AG04449 (cell line): ENCODE results near the gene PRR5L.
"Not testable (repeated sequence)": the region's sequence is repeated elsewhere in the genome, so short reads cannot be mapped to it uniquely, and the experiment has no call there.

Source experiments
- CTCF ChIA-PET: fragments of 350-600 bp; formaldehyde crosslinking; extraction: SDS; loops from one replicate; lab custom pipeline; 2021; ENCODE audit warnings: antibody characterized with exemption; lab: Yijun Ruan, JAX
- POLR2A ChIA-PET: fragments of 400-600, 350-600 bp; formaldehyde crosslinking; extraction: SDS; loops from one replicate; lab custom pipeline; 2020; ENCODE audit warnings: antibody characterized with exemption, inconsistent platforms; lab: Yijun Ruan, JAX
- DNase-seq: peaks from one replicate; pipeline ENCODE4 v3.0.0-alpha.2; 2010; ENCODE audit warnings: low read depth, low spot score
- H3K4me3 ChIP-seq: 2 replicates; pipeline ENCODE4 v1.5.1; 2011; ENCODE audit warnings: low read depth, mild to moderate bottlenecking, control low read depth, low read length
- TF ChIP-seq, protein P1 (sequence below): IDR thresholded peaks from one replicate; pipeline ENCODE4 v1.5.1; 2011; ENCODE audit warnings: mild to moderate bottlenecking, moderate library complexity, low read length, control low read depth, inconsistent platforms; ENCODE audit not compliant: insufficient read depth; ENCODE audit errors: missing control alignments

PRR5L gene

DNA sequence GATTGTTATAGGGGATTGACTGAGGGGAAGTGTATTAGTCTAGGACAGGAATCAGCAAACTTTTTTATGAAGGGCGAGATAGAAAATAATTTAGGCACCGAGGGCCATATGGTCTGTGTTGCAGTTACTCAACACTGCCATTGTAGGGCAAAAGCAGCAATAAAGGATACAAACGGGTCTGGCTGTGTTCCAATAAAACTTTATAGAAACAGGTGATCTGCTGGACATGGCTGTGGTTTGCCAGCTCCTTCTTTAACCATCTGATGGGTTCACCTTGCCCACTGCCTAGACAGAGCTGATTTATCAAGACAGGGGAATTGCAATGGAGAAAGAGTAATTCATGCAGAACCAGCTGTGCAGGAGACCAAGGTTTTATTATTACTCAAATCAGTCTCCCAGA is 20.0 kb downstream of the PRR5L start:
- ChIA-PET POLR2A (no interaction called here), CTCF (interaction anchor here (2.6 kb wide), 1 partner anchor 12 kb away, joined by 6 read pairs; no protein-coding TSS in a partner anchor)
- TF ChIP-seq, protein P1, sequence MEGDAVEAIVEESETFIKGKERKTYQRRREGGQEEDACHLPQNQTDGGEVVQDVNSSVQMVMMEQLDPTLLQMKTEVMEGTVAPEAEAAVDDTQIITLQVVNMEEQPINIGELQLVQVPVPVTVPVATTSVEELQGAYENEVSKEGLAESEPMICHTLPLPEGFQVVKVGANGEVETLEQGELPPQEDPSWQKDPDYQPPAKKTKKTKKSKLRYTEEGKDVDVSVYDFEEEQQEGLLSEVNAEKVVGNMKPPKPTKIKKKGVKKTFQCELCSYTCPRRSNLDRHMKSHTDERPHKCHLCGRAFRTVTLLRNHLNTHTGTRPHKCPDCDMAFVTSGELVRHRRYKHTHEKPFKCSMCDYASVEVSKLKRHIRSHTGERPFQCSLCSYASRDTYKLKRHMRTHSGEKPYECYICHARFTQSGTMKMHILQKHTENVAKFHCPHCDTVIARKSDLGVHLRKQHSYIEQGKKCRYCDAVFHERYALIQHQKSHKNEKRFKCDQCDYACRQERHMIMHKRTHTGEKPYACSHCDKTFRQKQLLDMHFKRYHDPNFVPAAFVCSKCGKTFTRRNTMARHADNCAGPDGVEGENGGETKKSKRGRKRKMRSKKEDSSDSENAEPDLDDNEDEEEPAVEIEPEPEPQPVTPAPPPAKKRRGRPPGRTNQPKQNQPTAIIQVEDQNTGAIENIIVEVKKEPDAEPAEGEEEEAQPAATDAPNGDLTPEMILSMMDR: no peak
- no peak for DNase-seq
- H3K4me3 ChIP-seq: no peak overlapping the region

DNA sequence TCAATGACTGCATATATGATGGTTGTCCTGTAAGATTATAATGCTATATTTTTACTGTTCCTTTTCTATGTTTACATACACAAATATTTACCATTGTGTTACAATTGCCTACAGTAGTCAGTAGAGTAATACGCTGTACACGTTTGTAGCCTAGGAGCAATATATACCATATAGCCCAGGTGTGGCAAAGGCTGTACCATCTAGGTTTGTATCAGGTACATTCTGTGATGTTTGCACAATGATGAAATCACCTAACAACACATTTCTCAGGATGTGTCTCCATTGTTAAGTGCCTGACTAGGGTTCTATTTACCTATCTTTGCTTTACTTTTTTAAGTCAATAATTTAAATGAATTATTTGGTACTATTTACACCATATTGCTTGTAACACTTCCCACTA is 21.9 kb downstream of the PRR5L start:
- POLR2A ChIA-PET: no interaction called here
- no peak overlapping the region for H3K4me3 ChIP-seq
- TF ChIP-seq, protein P1: no peak
- DNase-seq: no peak
- CTCF ChIA-PET: interaction anchor here (0.7 to 1.5 kb wide), 3 partner anchors 11 to 18 kb away, joined by 3 to 4 read pairs (median 3); no protein-coding TSS in a partner anchor

DNA sequence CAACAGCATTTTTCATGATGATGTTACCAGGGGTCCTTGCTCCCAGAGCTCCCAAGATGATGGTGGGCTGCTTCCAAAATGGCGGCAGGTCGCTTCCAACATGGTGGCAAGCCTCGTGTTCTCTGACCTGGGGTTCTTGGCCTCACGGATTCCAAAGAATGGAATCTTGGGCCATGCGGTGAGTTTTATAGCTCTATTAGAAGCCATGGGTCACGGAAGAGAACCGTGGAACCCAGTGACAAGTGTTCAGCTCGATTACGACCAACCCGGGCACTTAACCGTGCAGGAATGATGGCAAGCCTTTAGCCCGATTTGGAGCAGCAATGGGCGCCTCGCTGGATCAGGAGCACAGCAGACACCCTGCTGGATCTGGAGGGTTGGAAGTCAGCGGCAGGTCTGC is 28.9 kb downstream of the PRR5L start:
- POLR2A ChIA-PET, CTCF ChIA-PET: not testable (repeated sequence)

DNA sequence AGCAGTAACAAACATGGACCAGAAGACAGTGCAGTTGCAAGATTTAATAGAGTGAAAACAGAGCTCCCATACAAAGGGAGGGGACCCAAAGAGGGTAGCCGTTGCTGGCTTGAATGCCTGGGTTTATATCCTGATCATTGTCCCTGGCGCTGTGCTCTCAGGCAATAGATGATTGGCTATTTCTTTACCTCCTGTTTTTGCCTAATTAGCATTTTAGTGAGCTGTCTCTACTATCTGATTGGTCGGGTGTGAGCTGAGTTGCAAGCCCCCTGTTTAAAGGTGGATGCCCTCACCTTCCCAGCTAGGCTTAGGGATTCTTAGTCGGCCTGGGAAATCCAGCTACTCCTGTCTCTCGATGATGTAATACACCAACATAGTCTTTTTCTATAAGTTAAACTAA is 29.3 kb downstream of the PRR5L start:
- H3K4me3 ChIP-seq, DNase-seq, POLR2A ChIA-PET, CTCF ChIA-PET: not testable (repeated sequence)

More for the DNA sequence above, 28.9 kb downstream of the PRR5L start:
- DNase-seq, H3K4me3 ChIP-seq: not testable (repeated sequence)

DNA sequence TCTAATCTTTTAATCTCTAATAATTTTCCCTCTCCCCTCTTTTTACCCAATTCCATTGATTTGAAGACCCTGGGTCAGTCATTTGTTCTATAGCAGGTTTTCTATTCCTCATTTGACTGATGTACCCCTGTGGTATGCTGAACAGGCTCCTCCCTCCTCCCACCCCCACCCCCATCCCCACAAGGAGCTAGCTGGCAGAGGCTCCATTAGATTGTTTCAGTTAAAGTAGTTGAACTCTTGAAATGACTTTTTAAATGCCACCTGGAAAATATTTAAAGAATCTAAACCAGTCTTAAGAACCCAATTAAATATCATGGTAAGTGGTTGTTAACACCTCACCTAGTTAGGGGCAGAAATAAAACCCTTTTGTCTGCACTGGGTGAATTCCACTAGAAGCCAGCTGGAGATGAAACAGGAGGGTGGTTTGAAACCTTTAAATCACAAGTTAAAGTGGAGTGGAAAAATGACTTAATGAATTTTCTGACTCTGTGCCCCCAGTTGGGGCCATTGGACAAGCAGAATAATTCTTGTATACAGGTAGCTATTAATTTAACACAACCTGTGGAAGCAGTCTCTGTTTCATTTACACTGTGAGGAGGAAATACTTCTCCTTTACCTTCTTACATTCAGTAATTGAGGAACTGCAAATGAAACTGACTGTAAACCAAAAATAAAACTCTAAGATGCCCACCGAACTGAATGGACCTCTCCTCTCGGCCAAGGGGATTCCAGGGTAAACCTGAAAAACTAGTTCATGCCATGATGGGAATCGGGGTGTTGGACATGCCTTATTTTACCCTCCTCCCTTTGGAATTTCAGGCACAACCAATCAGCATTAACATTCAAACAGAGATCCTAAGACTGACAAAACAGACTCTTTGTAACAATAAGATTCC is 30.7 kb downstream of the PRR5L start:
- ChIA-PET POLR2A (no interaction called here), CTCF (no interaction called here)
- no peak for DNase-seq
- TF ChIP-seq, protein P1: no peak
- H3K4me3 ChIP-seq: no peak overlapping the region

DNA sequence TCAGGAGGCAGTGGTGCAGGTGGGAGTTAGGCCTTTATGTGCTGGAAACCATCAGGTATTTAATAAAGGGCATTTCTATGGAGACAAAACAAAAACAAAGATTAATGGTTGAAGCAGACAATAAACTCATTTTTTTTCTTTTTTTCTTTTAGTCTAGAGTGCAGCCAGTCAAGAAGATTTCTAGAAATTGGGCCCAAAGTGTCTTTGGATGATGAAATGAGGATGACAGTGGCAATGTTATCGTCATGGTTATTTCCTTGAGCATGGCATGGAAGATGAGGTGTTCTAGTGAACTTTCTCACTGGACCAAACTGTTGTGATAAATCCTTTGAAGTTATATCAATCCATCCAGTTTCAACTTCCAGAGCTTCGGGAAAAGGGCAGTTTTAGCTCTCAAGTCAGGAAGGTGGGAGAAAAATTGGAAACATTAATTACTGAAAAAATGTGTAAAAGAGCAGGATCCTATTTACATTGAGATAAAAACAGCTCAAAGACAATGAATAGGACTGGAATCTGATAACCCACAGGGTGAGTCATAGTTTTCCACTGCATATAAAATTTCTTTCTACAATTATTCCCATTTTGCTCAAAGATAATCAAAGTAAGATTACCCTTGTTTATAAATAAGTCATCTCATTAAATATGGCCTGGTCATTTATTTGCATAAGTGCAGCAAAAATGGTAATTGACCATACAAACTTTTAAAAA is 33.0 kb downstream of the PRR5L start:
- TF ChIP-seq, protein P1: no peak
- H3K4me3 ChIP-seq: no peak overlapping the region
- POLR2A ChIA-PET: no interaction called here
- CTCF ChIA-PET: no interaction called here
- no peak for DNase-seq

DNA sequence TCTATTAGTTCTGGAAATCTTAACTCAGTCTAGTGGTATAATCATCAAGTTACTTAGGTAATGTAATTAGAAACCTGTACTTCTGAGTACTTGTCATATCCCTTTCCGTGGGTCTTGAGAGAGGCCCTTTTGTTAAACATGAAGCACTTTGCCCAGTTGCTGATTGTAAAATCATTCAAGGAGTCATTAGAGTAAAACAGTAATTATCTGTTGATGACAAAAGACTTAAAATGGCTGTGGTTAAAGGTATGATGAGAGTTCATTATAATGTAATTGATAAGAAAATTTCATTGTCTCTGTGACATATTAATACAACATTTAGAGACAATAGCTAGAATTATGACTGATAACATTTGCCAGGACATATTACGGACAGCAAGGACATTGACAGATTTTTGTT is 34.3 kb downstream of the PRR5L start:
- POLR2A ChIA-PET: no interaction called here
- CTCF ChIA-PET: no interaction called here
- DNase-seq: no peak
- TF ChIP-seq, protein P1: no peak
- no peak overlapping the region for H3K4me3 ChIP-seq
